ENCODE data around the gene UPK3BL2. TPM values are rescaled to one million over a fixed set of nuclear protein-coding genes. Genes with fewer than 3 reads are reported as not detected.
"Not testable (repeated sequence)": the region's sequence is repeated elsewhere in the genome, so short reads cannot be mapped to it uniquely, and the experiment has no call there.

UPK3BL2 gene
- total RNA-seq, 1 donor: 4.0 TPM

DNA sequence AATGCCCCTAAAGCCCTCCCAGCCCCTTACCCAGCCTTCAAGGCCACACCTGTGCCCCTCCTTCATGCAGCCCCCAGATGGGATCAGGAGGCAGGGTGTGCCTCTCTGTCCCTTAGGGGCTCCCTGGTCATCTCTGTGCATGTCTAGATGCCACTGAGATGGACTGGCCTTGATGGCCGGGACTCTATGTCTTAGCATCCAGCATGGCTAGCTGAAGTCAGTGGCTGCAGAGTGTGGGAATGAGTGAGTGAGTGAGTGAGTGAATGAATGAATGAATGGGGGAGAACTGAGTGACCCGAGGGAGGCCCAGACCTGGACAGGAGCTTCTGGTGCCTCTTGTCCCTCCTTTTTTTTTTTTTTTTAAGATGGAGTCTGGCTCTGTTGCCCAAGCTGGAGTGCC is 11.4 kb downstream of the UPK3BL2 start:
- not testable (repeated sequence) for DNase-seq (ENCODE audit: low read depth in 2 of 3, low spot score in 2 of 3)

GRCh38 chr7:102531583-102531982 is 11.9 kb downstream of the UPK3BL2 start:
- not testable (repeated sequence) for DNase-seq (ENCODE audit: low read depth in 2 of 3, low spot score in 2 of 3)

GRCh38 chr7:102527822-102528793 is 15.4 kb downstream of the UPK3BL2 start:
- not testable (repeated sequence) for DNase-seq (ENCODE audit: low read depth in 2 of 3, low spot score in 2 of 3)

- DNase-seq (ENCODE audit: low read depth in 2 of 3, low spot score in 2 of 3): not testable (repeated sequence)
These were observed 16.3 kb downstream of the UPK3BL2 start for GRCh38 chr7:102527182-102527581.

DNA sequence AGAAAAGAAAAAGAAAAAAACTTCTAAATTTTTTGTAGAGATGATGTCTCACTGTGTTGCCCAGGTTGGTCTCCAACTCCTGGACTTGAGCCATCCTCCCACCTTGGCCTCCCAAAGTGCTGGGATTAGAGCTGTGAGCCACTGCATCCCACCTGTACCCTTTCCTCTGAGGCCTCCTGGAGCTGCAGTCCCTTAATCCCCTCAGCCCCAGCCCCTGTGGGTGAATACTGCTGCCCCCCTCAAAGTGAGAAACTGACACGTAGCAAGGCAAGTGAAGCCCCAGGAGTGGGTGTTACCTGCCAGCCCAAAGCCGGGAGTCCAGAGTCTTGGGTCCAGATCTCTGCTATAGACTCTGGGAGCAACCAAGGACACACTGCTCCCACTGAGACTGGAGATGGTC is 18.7 kb downstream of the UPK3BL2 start:
- not testable (repeated sequence) for DNase-seq (ENCODE audit: low read depth in 2 of 3, low spot score in 2 of 3)

DNA sequence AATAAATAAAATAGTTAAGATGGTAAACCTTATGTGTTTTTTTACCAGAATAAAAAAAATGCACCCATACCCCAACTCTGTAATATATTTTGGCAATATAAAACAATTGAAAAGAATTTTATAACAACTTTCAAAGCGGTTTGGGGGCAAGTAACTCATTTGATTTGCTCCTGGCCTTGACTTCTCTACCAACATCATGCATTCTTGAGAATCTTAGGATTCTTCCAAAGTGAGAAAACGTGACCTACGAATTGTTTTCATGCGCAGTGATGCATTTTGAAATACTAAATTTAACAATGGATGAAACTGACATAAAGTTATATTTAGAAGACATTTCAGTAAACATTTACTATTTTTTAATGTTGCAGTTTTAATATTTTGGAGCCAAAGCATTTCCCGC is 22.7 kb downstream of the UPK3BL2 start:
- not testable (repeated sequence) for DNase-seq (ENCODE audit: low read depth in 2 of 3, low spot score in 2 of 3)

DNA sequence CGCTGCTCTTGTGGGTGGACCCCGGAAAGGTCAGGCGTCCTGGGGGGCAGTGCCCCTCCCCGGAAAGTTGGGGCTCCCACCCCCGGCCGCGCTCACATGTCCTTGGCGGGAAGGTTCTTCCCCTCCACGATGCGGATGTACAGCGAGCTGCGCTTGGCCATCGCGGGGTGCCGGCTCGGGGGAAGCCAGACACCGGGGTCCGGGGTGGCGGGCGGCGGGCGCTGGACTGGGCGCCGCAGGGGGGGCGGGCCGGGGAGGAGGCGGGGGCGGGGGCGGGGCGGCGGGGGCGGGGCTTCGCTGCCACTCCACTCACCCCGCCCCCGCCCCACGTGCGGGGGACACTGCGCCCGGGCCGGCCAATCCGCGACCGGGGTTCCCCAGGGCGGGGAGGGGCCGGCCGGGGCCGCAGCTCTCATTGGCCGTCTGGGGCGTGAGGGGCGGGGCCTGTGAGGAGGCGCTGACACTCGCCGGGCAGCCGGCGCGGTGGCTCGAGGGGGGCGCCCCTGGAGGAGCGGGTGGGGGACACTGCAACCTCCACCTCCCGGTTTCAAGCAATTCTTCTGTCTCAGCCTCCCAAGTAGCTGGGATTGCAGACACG is 25.8 kb downstream of the UPK3BL2 start, which contains the start of gene RASA4B:
RASA4B (minus strand) TSS at position 228 of the 598 bp plus-strand sequence; CDS start at position 161, 67 bp downstream.
- peak in 1 of 3 donors; percentile 9 for DNase-seq (ENCODE audit: low read depth in 2 of 3, low spot score in 2 of 3)

DNA sequence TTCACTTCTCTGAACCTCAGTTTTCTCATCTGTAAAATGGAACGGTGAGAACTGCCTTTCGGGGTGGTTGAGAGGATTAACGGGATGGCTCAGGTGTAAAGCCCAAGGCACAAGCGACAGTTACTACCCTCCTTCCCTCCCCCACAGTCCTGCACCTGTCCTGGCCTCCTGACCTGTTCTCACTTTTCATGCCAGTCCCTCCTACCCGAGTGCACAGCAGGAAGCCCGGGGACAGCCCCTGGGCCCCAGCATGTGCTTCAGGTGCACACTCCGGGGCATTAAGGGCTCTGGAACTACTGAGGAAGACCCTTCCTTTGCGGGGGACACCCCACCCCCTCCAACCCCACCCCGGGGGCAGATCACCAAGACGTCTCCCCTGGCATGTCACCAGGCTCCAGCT is 26.5 kb downstream of the UPK3BL2 start:
- DNase-seq (ENCODE audit: low read depth in 2 of 3, low spot score in 2 of 3): not testable (repeated sequence)

GRCh38 chr7:102515889-102516288 is 27.6 kb downstream of the UPK3BL2 start:
- DNase-seq (ENCODE audit: low read depth in 2 of 3, low spot score in 2 of 3): not testable (repeated sequence)

DNA sequence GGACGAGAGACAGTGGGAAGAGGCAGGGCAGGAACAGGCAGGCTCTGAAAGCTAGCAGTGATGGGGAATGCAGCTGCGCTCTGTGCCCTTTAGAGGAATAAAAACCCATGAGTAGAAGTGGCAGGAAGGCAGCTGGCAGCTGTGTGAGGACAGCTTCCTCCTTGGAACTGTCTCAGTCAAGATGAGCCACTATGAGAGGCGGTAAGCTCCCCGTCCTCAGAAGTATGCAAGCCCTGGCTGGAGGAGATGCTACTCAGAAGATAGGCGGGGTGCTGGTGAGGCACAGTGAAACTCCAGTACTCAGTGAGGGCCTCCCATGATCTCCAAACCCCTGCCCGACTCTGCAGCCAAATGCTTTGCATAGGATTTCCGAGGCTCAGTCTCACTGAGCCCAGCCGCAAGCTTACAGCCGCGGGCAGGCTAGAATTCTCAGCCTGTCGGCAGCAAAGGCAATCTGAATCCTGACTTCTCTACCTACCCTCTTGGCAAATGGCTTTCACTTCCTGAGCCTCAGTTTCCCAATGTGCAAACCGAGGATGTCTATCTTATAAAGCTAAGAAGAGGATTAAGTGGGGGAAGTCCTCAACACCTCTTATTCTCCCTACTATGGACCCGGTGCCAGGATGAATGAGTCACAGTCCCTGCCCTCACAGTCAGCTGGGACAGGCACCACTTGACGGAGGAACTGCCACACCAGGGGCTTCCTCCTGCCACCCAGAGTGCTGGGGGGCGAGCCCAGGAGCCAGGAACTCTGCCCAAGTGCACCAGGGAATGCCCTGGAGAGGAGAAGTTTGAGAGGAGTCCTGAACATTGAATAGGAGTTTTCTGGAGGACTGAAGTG is 28.4 kb downstream of the UPK3BL2 start:
- DNase-seq (ENCODE audit: low read depth in 2 of 3, low spot score in 2 of 3): not testable (repeated sequence)

DNA sequence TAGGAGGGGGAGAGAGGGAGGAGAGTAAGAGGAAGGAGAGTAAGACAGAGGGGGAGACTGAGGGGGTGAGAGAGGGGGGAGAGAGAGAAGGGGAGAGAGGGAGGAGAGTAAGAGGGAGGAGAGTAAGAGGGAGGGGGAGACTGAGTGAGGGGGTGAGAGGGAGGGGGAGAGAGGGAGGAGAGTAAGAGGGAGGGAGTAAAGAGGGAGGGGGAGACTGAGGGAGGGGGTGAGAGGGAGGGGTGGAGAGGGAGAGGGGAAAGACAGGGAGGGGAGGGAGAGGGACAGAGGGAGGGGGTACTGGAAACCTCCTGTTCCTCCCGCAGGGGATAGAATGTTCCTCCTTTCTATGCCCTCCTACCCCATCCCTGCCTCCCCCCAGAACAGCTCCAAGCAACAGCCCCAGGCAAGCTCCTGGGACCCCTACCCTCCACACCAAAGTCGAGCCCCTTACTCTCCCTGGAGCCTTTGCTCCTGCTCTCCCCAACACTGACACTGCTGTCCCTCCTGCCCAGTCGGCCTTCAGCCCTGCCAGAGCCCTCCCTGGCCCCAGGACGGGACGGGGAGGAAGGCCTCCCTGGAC is 30.8 kb downstream of the UPK3BL2 start:
- peak in 1 of 3 donors; percentile 95 for DNase-seq (ENCODE audit: low read depth in 2 of 3, low spot score in 2 of 3)

- DNase-seq (ENCODE audit: low read depth in 2 of 3, low spot score in 2 of 3): not testable (repeated sequence)
These were observed 31.5 kb downstream of the UPK3BL2 start for GRCh38 chr7:102511860-102512522.

GRCh38 chr7:102510575-102510974 is 32.9 kb downstream of the UPK3BL2 start:
- DNase-seq (ENCODE audit: low read depth in 2 of 3, low spot score in 2 of 3): not testable (repeated sequence)

- DNase-seq (ENCODE audit: low read depth in 2 of 3, low spot score in 2 of 3): not testable (repeated sequence)
These were observed 35.9 kb downstream of the UPK3BL2 start for GRCh38 chr7:102507410-102508088.

DNA sequence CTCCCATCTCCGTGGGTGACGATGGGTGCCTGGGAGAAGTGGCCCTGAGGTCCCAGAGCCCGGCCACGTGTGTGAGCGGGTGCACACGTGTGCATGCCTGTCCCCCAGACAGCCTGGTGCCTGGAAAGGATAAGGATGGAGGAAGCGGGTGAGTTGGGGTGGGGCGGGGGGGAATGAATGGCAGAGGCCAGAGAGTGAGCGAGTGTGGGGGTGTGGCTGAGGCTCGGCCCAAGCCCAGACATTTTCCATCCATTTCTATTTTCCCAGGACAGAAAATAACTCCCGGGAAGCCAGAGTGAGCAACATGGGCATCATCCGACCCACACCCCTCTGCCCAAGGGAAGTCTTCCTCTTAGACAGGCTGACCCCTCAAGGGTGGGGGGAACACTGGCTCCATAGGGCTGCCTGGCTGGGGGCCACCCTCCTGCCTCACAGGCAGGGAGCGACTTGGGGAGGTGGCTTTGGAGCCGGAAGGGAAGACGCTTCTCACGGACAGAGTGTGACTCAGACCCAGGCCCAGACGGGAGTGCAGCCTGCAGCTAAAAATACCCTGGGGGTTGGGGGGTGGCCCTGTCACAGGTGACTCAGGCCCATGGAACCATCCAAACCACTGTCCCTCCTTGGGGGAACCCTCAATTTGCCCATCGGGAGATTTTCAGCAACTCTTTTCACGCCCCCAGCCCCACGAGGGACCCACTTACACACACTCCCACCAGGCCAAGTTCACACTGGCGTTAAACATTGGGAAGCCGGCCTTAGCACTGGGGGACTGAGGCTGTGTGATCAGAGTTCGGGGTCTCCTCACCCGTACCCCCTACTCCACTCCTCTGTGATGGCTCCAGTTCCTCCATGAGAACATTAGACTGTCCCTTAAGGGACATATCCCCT is 38.0 kb downstream of the UPK3BL2 start:
- not testable (repeated sequence) for DNase-seq (ENCODE audit: low read depth in 2 of 3, low spot score in 2 of 3)

DNA sequence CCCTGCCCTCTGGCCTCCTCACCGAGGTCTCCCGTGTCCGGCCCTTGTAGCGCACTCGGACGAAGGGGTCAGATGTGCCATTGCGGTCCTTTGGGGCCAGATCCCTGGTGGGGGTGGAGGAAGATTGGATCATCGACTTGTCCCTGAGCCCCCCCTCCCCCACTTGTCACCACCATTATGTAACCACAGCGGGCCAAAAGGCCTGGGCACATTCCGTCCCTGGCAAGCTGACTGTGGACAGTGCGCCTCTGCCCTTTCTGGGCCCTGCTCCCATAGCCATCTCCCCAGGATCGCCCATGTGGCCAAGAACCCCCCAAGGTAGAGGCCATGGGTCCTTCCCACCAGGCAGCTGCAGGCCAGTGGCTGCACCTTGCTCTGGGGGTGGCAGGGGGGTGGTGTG is 40.4 kb downstream of the UPK3BL2 start:
- not testable (repeated sequence) for DNase-seq (ENCODE audit: low read depth in 2 of 3, low spot score in 2 of 3)

DNA sequence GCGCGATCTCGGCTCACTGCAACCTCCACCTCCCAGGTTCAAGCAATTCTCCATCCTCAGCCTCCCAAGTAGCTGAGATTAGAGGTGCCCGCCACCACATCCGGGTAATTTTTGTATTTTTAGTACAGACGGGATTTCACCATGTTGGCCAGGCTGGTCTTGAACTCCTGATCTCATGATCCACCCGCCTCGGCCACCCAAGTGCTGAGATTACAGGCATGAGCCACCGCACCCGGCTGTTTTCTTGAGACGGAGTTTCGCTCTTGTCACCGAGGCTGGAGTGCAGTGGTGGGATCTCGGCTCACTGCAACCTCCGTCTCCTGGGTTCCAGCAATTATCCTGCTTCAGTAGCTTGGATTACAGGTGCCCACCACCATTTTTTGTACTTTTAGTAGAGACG is 45.2 kb downstream of the UPK3BL2 start:
- not testable (repeated sequence) for DNase-seq (ENCODE audit: low read depth in 2 of 3, low spot score in 2 of 3)

DNA sequence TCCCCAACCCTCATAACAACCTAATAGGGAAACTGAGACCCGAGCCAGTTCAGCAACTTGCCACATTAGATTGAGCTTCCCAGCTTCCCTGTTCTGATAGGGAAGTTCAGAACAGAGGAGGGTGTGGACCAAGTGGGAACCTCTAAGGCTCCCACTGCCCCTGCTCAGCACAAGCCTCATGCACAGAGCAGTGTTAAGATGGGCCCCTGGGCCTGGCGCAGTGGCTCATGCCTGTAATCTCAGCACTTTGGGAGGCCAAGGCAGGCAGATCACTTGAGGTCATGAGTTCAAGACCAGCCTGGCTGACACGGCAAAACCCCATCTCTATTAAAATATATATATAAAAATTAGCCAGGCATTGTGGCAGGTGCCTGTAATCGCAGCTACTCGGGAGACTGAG is 46.2 kb downstream of the UPK3BL2 start:
- DNase-seq (ENCODE audit: low read depth in 2 of 3, low spot score in 2 of 3): not testable (repeated sequence)

Data from hematopoietic multipotent progenitor cell (in vitro differentiated cells).